Right lobe of liver (tissue), 4 donors: ENCODE data around the gene TTC38.

Experiments
- POLR2A ChIP-seq: fragments of 450-650 bp; IDR thresholded peaks from one replicate; pipeline ENCODE4 v1.6.1; 2017; ENCODE audit warnings: antibody characterized with exemption, mild to moderate bottlenecking
- TF ChIP-seq, protein P1 (sequence below), 4 donors: fragments of 200-600 bp in 3 of 4; fragments of 450-650 bp in 1 of 4; IDR thresholded peaks; one replicate each; pipeline versions ENCODE4 v1.5.1 to v1.8.0; 2016 to 2022; ENCODE audit warnings: antibody characterized with exemption in 4 of 4, mild to moderate bottlenecking in 2 of 4
- donor health status: DM: no; HTN: no; CAD: no.
- donor health status: DM: no; HTN: no; CAD: no.
- donor health status: DM: no; HTN: yes; CAD: no.

DNA sequence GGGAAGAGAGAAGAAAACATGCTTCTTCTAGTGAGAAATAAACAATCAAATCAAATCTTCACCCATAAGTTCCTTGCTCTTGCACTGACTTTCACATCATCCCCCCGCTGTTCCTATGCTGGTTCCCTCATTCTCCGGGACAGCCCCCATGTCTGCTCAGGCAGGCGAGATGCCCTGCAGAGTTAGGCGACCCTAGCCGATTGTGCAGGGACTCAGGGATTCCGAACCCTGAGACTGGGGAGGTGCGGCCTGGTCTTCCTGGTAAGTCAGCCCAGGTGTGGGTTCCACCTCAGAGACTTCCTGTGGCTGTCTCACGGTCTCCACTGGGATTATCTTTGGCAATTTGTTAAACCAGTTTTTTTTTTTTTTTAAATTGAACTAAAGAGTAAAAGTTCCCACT is 6.6 kb downstream of the TTC38 start:
- TF ChIP-seq, protein P1, sequence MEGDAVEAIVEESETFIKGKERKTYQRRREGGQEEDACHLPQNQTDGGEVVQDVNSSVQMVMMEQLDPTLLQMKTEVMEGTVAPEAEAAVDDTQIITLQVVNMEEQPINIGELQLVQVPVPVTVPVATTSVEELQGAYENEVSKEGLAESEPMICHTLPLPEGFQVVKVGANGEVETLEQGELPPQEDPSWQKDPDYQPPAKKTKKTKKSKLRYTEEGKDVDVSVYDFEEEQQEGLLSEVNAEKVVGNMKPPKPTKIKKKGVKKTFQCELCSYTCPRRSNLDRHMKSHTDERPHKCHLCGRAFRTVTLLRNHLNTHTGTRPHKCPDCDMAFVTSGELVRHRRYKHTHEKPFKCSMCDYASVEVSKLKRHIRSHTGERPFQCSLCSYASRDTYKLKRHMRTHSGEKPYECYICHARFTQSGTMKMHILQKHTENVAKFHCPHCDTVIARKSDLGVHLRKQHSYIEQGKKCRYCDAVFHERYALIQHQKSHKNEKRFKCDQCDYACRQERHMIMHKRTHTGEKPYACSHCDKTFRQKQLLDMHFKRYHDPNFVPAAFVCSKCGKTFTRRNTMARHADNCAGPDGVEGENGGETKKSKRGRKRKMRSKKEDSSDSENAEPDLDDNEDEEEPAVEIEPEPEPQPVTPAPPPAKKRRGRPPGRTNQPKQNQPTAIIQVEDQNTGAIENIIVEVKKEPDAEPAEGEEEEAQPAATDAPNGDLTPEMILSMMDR (IDR thresholded peaks at IDR 0.05): no peak
- no peak for TF ChIP-seq POLR2A
